GM21515 (cell line): ENCODE data around the gene ESYT1.
"Not testable (repeated sequence)": the region's sequence is repeated elsewhere in the genome, so short reads cannot be mapped to it uniquely, and the experiment has no call there.

Experiments
- ATAC-seq: cut with Tn5 transposase; IDR thresholded peaks from one replicate; pipeline ENCODE4 v1.9.1; 2021; ENCODE audit not compliant: unreplicated experiment

ESYT1 gene

GRCh38 chr12:56155256-56155845, 27.3 kb downstream of the ESYT1 start:
- no peak for ATAC-seq

- not testable (repeated sequence) for ATAC-seq
Measured at GRCh38 chr12:56156464-56157200, 28.6 kb downstream of the ESYT1 start.

DNA sequence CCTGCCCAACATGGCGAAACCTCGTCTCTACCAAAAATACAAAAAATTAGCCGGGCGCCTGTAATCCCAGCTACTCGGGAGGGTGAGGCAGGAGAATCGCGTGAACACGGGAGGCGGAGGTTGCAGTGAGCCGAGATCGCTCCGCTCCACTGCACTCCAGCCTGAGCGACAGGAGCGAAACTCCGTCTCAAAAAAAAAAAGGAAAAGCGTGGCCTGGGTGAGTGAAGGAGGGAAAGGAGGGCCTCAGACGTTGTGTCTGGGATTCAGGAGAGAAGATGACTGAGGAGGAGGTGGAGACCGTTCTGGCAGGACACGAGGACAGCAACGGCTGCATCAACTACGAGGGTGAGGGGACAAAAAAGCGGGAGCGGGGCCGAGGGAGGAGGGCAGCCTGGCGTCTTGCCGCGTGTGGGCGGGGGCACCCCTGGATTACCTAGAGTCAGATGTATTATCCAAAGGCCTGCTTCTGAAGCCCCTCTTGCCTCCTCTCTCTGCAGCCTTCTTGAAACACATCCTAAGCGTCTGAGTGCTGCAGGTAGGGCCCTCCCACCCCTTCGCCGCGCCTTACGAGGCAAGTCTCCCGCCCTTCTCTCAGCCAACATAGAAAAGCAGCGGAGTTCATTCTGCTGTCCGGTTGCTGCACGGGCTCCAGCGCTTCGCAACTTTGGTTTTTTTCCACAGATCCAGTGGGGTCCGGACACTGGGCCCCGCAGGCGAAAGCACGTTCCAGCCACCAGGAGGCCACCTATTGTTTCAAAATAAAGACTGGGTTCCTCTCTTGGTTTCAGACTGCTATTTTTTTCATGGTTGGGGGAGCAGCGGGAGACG, 29.3 kb downstream of the ESYT1 start:
- peak; percentile 33 for ATAC-seq

GRCh38 chr12:56158029-56158925, 30.2 kb downstream of the ESYT1 start, which contains the start of gene MYL6:
TSS of gene MYL6 (plus strand) at chr12:56158359. CDS start at chr12:56158402, 43 bp downstream.
- peak; percentile 70 for ATAC-seq

- no peak for ATAC-seq
Measured at GRCh38 chr12:56158926-56159461, 30.9 kb downstream of the ESYT1 start.

GRCh38 chr12:56159482-56160192, 31.6 kb downstream of the ESYT1 start:
- ATAC-seq: no peak

GRCh38 chr12:56160193-56160763, 32.2 kb downstream of the ESYT1 start:
- ATAC-seq: no peak

GRCh38 chr12:56160894-56161689, 33.0 kb downstream of the ESYT1 start:
- ATAC-seq: no peak

- ATAC-seq: no peak
Measured at GRCh38 chr12:56161690-56162351, 33.8 kb downstream of the ESYT1 start.

DNA sequence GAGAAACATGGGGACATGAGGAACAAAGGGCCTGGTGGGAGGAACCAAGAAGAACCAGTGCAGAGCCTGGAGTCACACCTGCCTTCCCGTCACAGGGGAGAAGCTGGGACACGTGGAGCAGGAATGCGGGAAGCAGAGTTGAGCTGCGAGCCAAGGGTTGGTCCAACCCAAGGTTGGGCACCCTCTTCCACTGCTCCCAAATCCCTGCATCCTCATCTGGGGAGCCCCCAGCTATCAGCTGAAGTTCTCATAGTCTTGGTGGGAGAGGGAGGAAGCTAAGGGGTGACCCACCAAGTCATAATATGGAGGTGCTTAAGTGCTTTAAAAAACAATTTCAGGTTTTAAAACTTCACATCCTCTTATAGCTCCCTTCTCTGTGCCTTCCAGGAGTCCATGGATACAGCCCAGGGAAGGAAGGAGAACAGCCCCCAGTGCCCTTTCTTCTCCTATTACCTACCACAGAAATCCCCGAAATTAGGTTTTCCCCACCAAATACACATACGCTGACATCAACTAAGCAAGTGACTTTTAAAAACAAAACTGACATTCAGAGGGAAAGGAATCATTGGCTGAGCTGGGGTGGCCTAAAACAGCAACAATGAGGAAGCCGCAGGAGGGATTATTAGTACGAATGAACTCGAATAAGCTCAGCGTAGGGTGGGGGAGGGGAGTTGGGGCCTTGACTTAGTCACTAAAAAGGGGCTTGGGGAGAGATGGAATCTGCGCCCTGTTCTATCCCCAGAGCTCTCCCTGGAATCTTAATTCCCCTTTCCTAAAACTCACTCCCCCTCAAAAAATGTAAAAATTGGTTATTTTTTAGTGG, 34.6 kb downstream of the ESYT1 start:
- no peak for ATAC-seq

DNA sequence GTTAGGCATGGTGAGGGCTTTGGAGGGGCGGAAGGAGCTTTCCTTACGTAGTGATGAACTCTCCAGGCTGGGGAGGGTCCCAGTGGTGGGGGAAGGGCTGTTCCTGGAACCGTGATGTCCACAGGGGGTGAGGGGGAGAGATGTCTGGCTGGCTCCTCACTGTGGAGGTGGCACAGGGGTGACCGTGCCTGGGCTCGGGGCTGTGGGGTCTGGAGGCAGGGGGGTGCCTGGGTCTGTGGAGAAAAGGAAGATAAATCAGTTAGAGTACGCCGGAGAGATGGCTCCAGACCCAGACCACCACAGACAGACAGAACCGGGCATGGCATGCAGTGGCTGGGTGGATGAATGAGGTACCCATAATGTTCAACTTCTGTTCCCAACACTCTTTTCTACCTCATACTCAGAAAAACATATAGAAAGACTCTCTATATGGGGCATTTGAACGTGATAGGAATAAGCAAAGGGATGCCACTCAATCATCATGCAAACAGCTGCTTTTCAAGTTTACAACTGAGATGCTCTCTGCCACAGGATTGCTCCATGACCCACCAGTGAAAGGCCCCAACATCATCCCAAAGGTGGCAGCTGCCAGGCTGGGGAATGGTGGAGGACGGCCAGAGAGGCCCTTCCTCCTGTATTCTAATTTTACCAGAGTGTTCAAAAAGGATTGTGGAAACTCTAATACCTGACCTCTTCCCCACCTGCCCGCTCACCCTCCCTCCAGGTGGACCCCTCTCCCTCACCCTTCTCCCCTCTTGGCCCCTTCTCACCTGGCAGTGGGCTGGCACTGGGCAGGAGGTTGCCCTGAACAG, 35.7 kb downstream of the ESYT1 start:
- ATAC-seq: no peak

GRCh38 chr12:56164345-56164729, 36.3 kb downstream of the ESYT1 start:
- ATAC-seq: no peak

DNA sequence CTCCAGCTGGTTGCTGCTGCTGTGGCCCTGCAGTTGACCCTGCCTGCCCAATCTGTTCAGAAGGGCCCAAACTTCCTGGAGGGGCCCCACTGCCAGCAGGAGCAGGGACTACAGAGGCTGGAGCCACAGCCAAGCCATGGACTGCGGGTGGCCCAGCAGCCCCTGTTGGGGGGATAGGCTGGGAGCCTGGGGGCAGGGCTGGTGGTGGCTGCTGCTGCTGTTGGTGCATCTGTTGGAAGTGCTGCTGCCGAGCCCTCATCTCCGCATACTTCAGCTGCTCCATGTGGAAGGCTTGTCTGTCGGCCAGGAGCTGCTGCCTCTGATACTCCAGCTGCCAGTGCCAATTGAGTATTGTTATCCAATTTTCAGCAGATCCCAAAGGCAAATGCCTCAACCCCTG, 37.3 kb downstream of the ESYT1 start:
- ATAC-seq: no peak

DNA sequence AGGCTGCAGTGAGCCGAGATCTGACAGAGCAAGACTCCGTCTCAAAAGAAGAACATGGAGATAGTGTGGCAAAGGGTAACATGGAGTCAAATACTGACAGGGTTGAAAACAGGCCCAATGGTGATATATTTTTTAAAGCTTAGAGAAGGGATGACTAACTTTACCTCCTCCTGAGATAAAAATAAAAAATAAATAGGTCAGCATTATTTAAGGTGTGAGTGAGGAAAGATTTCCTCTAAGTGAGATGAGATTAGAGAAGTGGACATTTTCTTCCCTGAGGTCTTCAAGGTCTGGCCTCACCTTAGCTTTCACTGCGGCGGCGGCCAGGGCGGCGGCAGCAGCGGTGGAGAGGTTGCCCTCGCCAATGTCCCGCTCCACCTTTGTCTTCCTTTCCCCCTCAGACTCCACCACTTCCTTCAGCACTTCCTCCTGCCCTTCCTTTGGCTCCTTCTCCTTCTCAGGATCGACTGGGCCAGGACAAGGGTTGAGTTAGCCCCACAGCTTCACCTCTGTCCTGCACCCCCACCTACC, 41.2 kb downstream of the ESYT1 start:
- no peak for ATAC-seq

GRCh38 chr12:56172839-56173238, 44.8 kb downstream of the ESYT1 start:
- ATAC-seq: no peak

DNA sequence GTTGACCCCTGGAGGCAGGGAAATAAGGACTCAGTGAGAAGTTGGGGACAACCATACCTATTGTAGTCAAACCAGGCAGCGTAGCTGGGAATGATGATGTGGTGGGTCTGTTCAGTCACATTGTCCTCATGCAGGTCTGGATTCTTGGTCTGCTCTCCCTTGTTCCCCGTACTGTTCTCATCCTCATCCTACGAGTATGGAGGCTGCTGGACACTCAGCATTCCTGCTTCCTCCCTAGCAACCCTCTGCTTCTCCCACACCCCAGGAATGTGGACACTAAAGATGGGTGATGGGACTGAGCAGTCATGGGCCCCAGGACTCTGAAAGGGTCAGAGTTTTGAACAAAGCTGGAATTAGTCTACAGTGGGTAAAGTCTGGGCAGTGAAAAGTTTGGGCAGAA, 50.3 kb downstream of the ESYT1 start:
- ATAC-seq: no peak
